Osteocyte (in vitro differentiated cells): ENCODE results near the gene RPS6KA6. TPM values are rescaled to one million over a fixed set of nuclear protein-coding genes. Genes with fewer than 3 reads are reported as not detected.

Source experiments
- DNase-seq: peaks from one replicate; pipeline ENCODE4 v3.0.0; 2021; ENCODE audit warnings: mixed read lengths; ENCODE audit not compliant: unreplicated experiment; ENCODE audit errors: extremely low spot score
- H3K27ac Mint-ChIP-seq: one replicate; pipeline ENCODE4 v1.8.0; 2021; ENCODE audit warnings: mild to moderate bottlenecking, mixed read lengths; ENCODE audit not compliant: unreplicated experiment
- H3K27me3 Mint-ChIP-seq: one replicate; pipeline ENCODE4 v1.8.0; 2021; ENCODE audit warnings: mixed read lengths; ENCODE audit not compliant: unreplicated experiment
- H3K36me3 Mint-ChIP-seq: one replicate; pipeline ENCODE4 v1.8.0; 2021; ENCODE audit warnings: mixed read lengths; ENCODE audit not compliant: unreplicated experiment
- H3K4me1 Mint-ChIP-seq: one replicate; pipeline ENCODE4 v1.8.0; 2021; ENCODE audit warnings: mixed read lengths; ENCODE audit not compliant: unreplicated experiment
- H3K4me3 Mint-ChIP-seq: one replicate; pipeline ENCODE4 v1.8.0; 2021; ENCODE audit warnings: mild to moderate bottlenecking, moderate library complexity, mixed read lengths; ENCODE audit not compliant: unreplicated experiment
- H3K9me3 Mint-ChIP-seq: one replicate; pipeline ENCODE4 v1.8.0; 2021; ENCODE audit warnings: mixed read lengths; ENCODE audit not compliant: unreplicated experiment
- CTCF ChIP-seq: fragments of 200-600 bp; sonication (generic); IDR thresholded peaks from 2 replicates; pipeline ENCODE4 v1.5.0; 2021; ENCODE audit warnings: antibody characterized with exemption, mild to moderate bottlenecking, moderate library complexity
- total RNA-seq: library from RNA; stranded (reverse); gene quantifications from 2 replicates; pipeline ENCODE4 v1.2.1, GENCODE V29; 2021

The RPS6KA6 gene
- total RNA-seq, 1 donor from 2014 or later = 2.3 TPM

GRCh38 chrX:84144281-84144680, 43.7 kb downstream of the RPS6KA6 start:
- H3K4me1 Mint-ChIP-seq = no peaks in the 10 kb centered on the region
- H3K9me3 Mint-ChIP-seq = peaks cover 19% of the 10 kb centered on the region
- no peak overlapping the region for H3K27ac Mint-ChIP-seq
- no peaks in the 10 kb centered on the region for H3K27me3 Mint-ChIP-seq
- no peak overlapping the region for H3K4me3 Mint-ChIP-seq
- no peak for TF ChIP-seq CTCF
- DNase-seq = no peak
- no peaks in the 10 kb centered on the region for H3K36me3 Mint-ChIP-seq

- Mint-ChIP-seq H3K36me3 (no peaks in the 10 kb centered on the region), H3K4me3 (no peak overlapping the region), H3K9me3 (peaks cover 9% of the 10 kb centered on the region), H3K27me3 (no peaks in the 10 kb centered on the region), H3K27ac (no peak overlapping the region), H3K4me1 (peaks cover 7% of the 10 kb centered on the region)
- DNase-seq = no peak
- TF ChIP-seq CTCF = no peak
These were observed 55.0 kb downstream of the RPS6KA6 start for GRCh38 chrX:84133023-84133422.

- no peak for DNase-seq
- H3K36me3 Mint-ChIP-seq = no peaks in the 10 kb centered on the region
- H3K27me3 Mint-ChIP-seq = no peaks in the 10 kb centered on the region
- H3K4me1 Mint-ChIP-seq = no peaks in the 10 kb centered on the region
- no peak overlapping the region for H3K4me3 Mint-ChIP-seq
- H3K9me3 Mint-ChIP-seq = peaks cover 41% of the 10 kb centered on the region
- TF ChIP-seq CTCF = no peak
- H3K27ac Mint-ChIP-seq = no peak overlapping the region
These were observed 64.4 kb downstream of the RPS6KA6 start for GRCh38 chrX:84123585-84123984.

GRCh38 chrX:84118769-84119168, 69.2 kb downstream of the RPS6KA6 start:
- Mint-ChIP-seq H3K27ac (no peak overlapping the region), H3K9me3 (peaks cover 6% of the 10 kb centered on the region), H3K4me3 (no peak overlapping the region), H3K27me3 (no peaks in the 10 kb centered on the region), H3K4me1 (no peaks in the 10 kb centered on the region), H3K36me3 (no peaks in the 10 kb centered on the region)
- no peak for TF ChIP-seq CTCF
- DNase-seq = no peak

GRCh38 chrX:84118315-84118714, 69.7 kb downstream of the RPS6KA6 start:
- no peak for TF ChIP-seq CTCF
- H3K27me3 Mint-ChIP-seq = no peaks in the 10 kb centered on the region
- H3K4me3 Mint-ChIP-seq = no peak overlapping the region
- no peak overlapping the region for H3K27ac Mint-ChIP-seq
- peaks cover 11% of the 10 kb centered on the region for H3K9me3 Mint-ChIP-seq
- DNase-seq = no peak
- no peaks in the 10 kb centered on the region for H3K36me3 Mint-ChIP-seq
- H3K4me1 Mint-ChIP-seq = no peaks in the 10 kb centered on the region
